Neural cell (in vitro differentiated cells): ENCODE data around the gene HCST. TPM values are rescaled to one million over a fixed set of nuclear protein-coding genes. Genes with fewer than 3 reads are reported as not detected.

Experiments used
- H2AFZ ChIP-seq: fragments of 200-600, 300-800 bp; sonication (generic), shearing (Covaris generic); 2 replicates; pipeline ENCODE4 v1.6.0; 2014; ENCODE audit warnings: low read depth, mild to moderate bottlenecking, antibody characterized with exemption, low read length, moderate library complexity
- H3F3A ChIP-seq: fragments of 200-600 bp; shearing (Covaris generic); 2 replicates; pipeline ENCODE4 v1.6.1; 2016; ENCODE audit warnings: mild to moderate bottlenecking, moderate library complexity, mixed read lengths, antibody characterized with exemption, low read length; ENCODE audit not compliant: insufficient read depth, poor library complexity, severe bottlenecking
- H3K27ac ChIP-seq: fragments of 200-600, 300-800 bp; sonication (generic), shearing (Covaris generic); 2 replicates; pipeline ENCODE4 v1.5.1; 2014; ENCODE audit warnings: mild to moderate bottlenecking, low read length, moderate library complexity
- H3K27me3 ChIP-seq: fragments of 300-800, 200-600 bp; sonication (generic), shearing (Covaris generic); 2 replicates; pipeline ENCODE4 v1.6.0; 2014; ENCODE audit warnings: mild to moderate bottlenecking, low read depth, low read length, moderate library complexity; ENCODE audit not compliant: insufficient read depth
- H3K36me3 ChIP-seq: fragments of 300-800, 200-600 bp; sonication (generic), shearing (Covaris generic); 2 replicates; pipeline ENCODE4 v1.5.1; 2014; ENCODE audit warnings: mild to moderate bottlenecking, antibody characterized with exemption, low read length, moderate library complexity; ENCODE audit not compliant: insufficient read depth
- H3K4me2 ChIP-seq: fragments of 300-800, 200-600 bp; sonication (generic), shearing (Covaris generic); 2 replicates; pipeline ENCODE4 v1.6.0; 2014; ENCODE audit warnings: mild to moderate bottlenecking, low read length
- H3K4me3 ChIP-seq: fragments of 300-800, 200-600 bp; sonication (generic), shearing (Covaris generic); 2 replicates; pipeline ENCODE4 v1.5.1; 2014; ENCODE audit warnings: mild to moderate bottlenecking, low read length, moderate library complexity
- H3K79me2 ChIP-seq: fragments of 200-600 bp; shearing (Covaris generic); replicated peaks from 2 replicates; pipeline ENCODE4 v1.6.0; 2014; ENCODE audit warnings: mild to moderate bottlenecking, low read length, moderate library complexity; ENCODE audit not compliant: insufficient read depth
- H3K9ac ChIP-seq: fragments of 300-800, 200-600 bp; sonication (generic), shearing (Covaris generic); 2 replicates; pipeline ENCODE4 v1.6.1; 2016; ENCODE audit warnings: mild to moderate bottlenecking, low read length, mixed read lengths
- H3K9me2 ChIP-seq: fragments of 200-600 bp; shearing (Covaris generic); 2 replicates; pipeline ENCODE4 v1.6.1; 2016; ENCODE audit warnings: mild to moderate bottlenecking, low read length, mixed read lengths; ENCODE audit not compliant: insufficient read depth
- H3K9me3 ChIP-seq: fragments of 200-600, 300-800 bp; sonication (generic), shearing (Covaris generic); 2 replicates; pipeline ENCODE4 v1.6.1; 2016; ENCODE audit warnings: mild to moderate bottlenecking, mixed run types, low read length, moderate library complexity, mixed read lengths
- H4K20me1 ChIP-seq: fragments of 200-600 bp; shearing (Covaris generic); 2 replicates; pipeline ENCODE4 v1.6.1; 2016; ENCODE audit warnings: mild to moderate bottlenecking, mixed run types; ENCODE audit not compliant: insufficient read depth
- EP300 ChIP-seq: fragments of 450-650 bp; conservative IDR thresholded peaks from 2 replicates; pipeline ENCODE4 v1.6.1; 2014; ENCODE audit warnings: antibody characterized with exemption, mild to moderate bottlenecking, moderate library complexity; ENCODE audit not compliant: poor library complexity, severe bottlenecking
- EZH2 ChIP-seq: fragments of 200-600, 300-800 bp; shearing (Covaris generic), sonication (generic); IDR thresholded peaks from 2 replicates; pipeline ENCODE4 v1.6.1; 2014; ENCODE audit warnings: antibody characterized with exemption, low read length, borderline replicate concordance, mild to moderate bottlenecking; ENCODE audit not compliant: insufficient read depth, poor library complexity, severe bottlenecking
- MXI1 ChIP-seq: fragments of 450-650 bp; conservative IDR thresholded peaks from 2 replicates; pipeline ENCODE4 v1.6.1; 2014; ENCODE audit warnings: antibody characterized with exemption, mild to moderate bottlenecking; ENCODE audit not compliant: poor library complexity, severe bottlenecking
- POLR2AphosphoS5 ChIP-seq: IDR thresholded peaks from 2 replicates; pipeline ENCODE4 v1.6.1; 2012
- RAD21 ChIP-seq: fragments of 450-650 bp; conservative IDR thresholded peaks from 2 replicates; pipeline ENCODE4 v1.6.1; 2014; ENCODE audit warnings: antibody characterized with exemption, mild to moderate bottlenecking, moderate library complexity
- SMC3 ChIP-seq: fragments of 450-650 bp; conservative IDR thresholded peaks from 2 replicates; pipeline ENCODE4 v1.6.1; 2014; ENCODE audit warnings: antibody characterized with exemption, mild to moderate bottlenecking, moderate library complexity; ENCODE audit not compliant: poor library complexity
- TAF1 ChIP-seq: IDR thresholded peaks from 2 replicates; pipeline ENCODE4 v1.6.1; 2012; ENCODE audit warnings: low read depth
- polyA plus RNA-seq: library from polyadenylated mRNA; depleted of rRNA; stranded (reverse); fragments of >200 nt; gene quantifications from 2 replicates; pipeline ENCODE4 v1.2.3, GENCODE V29; 2014
- TF ChIP-seq, protein P1 (sequence below): fragments of 450-650 bp; IDR thresholded peaks from 2 replicates; pipeline ENCODE4 v1.5.1; 2014; ENCODE audit warnings: antibody characterized with exemption, mild to moderate bottlenecking, moderate library complexity; ENCODE audit not compliant: poor library complexity, severe bottlenecking
- TF ChIP-seq, protein P2 (sequence below): IDR thresholded peaks from 2 replicates; pipeline ENCODE4 v1.6.1; 2012; ENCODE audit warnings: borderline replicate concordance

Gene HCST
- polyA plus RNA-seq, 1 donor from 2014 or later, result not detected

DNA sequence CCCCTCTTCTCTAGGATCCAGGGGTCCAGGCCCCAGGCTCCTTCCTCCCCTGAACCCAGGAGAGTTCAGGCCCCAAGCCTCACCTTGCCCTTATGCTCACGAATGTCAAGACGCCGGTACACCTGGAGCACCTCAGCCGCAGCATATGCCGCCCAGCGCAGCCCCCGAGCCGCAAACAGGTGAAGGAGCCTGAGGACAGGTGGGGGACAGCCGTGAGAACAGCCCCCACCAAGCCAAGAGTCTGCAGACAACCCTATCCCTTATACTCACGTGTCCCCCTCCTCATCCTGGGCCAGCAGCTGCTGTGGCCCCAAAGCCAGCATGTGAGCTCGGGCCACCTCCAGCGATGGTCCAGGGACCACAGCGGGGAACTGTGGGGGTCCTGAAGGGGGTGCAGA lies 5.7 kb upstream of the HCST start:
- H3F3A ChIP-seq, result no peaks in the 10 kb centered on the region

DNA sequence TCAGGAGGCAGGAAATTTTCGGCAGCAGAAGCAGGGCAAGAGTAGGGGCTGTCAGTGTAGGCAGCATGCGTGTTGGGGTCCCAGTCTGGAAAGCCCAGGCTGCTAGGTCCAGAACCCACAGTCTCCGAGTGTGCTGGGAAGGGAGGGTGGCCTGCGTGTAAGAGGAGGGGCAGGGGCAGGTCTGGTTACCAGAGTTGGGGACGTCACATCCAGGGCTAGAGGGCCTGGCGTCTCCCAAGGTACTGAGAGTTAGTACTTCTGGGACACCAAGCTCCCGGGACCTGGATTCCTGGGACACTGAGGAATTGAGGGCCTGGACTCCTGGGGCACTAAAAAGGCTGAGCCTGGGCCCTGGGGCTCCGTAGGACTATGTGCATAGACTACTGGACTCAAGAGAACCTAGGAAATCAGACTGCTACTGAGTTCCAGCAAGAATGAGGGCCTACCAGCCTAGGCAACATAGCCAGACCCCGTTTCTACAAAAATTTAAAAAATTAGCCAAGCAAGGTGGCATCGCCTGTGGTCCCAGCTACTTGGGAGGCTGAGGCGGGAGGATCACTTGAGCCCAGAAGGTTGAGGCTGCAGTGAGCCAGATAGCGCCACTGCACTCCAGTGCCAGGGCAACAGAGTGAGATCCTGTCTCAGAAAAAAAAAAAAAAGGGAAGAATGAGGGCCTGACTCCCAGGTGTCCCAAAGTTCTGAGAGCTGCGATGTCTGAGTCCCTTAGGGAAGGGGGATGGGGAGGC lies 4.5 kb upstream of the HCST start:
- H3K9me3 ChIP-seq, result no peaks in the 10 kb centered on the region
- peaks cover 3% of the 10 kb centered on the region for H3K27me3 ChIP-seq
- H3F3A ChIP-seq, result no peaks in the 10 kb centered on the region
- peak overlapping the region; percentile 77 for H3K4me3 ChIP-seq
- peaks cover 3% of the 10 kb centered on the region for H3K79me2 ChIP-seq
- H2AFZ ChIP-seq, result no peak overlapping the region
- no peaks in the 10 kb centered on the region for H3K9me2 ChIP-seq
- H3K27ac ChIP-seq, result no peak overlapping the region
- no peaks in the 10 kb centered on the region for H3K36me3 ChIP-seq
- no peak for TF ChIP-seq RAD21
- H4K20me1 ChIP-seq, result no peaks in the 10 kb centered on the region
- no peak overlapping the region for H3K9ac ChIP-seq
- no peak overlapping the region for H3K4me2 ChIP-seq

More for the DNA sequence above, 5.7 kb upstream of the HCST start:
- Histone ChIP-seq H3K79me2 (peaks cover 3% of the 10 kb centered on the region), H3K4me3 (no peak overlapping the region), H3K9me3 (no peaks in the 10 kb centered on the region), H3K27ac (no peak overlapping the region), H3K9me2 (no peaks in the 10 kb centered on the region), H3K4me2 (no peak overlapping the region), H3K36me3 (no peaks in the 10 kb centered on the region), H4K20me1 (no peaks in the 10 kb centered on the region), H3K27me3 (no peaks in the 10 kb centered on the region), H3K9ac (no peak overlapping the region), H2AFZ (no peak overlapping the region)
- no peak for TF ChIP-seq EP300
- no peak for TF ChIP-seq RAD21
- no peak for TF ChIP-seq SMC3
- no peak for TF ChIP-seq TAF1
- TF ChIP-seq, protein P1, sequence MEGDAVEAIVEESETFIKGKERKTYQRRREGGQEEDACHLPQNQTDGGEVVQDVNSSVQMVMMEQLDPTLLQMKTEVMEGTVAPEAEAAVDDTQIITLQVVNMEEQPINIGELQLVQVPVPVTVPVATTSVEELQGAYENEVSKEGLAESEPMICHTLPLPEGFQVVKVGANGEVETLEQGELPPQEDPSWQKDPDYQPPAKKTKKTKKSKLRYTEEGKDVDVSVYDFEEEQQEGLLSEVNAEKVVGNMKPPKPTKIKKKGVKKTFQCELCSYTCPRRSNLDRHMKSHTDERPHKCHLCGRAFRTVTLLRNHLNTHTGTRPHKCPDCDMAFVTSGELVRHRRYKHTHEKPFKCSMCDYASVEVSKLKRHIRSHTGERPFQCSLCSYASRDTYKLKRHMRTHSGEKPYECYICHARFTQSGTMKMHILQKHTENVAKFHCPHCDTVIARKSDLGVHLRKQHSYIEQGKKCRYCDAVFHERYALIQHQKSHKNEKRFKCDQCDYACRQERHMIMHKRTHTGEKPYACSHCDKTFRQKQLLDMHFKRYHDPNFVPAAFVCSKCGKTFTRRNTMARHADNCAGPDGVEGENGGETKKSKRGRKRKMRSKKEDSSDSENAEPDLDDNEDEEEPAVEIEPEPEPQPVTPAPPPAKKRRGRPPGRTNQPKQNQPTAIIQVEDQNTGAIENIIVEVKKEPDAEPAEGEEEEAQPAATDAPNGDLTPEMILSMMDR, result no peak
- no peak for TF ChIP-seq POLR2AphosphoS5

DNA sequence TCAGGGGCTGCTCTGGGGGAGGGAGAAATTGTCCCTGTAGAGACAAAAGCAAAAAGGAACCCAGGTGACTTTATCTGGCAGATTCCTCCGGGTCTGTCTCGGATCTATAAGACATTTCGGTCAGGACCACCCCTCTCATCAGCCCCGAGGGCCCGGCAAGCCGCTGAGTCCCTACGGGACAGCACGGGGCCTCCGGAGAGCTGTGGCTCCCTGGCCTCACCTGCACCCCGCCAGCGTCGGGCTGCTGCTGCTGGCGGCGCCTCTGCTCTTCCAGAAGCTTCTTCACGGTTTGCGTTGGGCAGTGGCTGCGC lies 3.9 kb upstream of the HCST start:
- H3K79me2 ChIP-seq, result peaks cover 3% of the 10 kb centered on the region
- no peaks in the 10 kb centered on the region for H3F3A ChIP-seq
- H3K4me2 ChIP-seq, result peak overlapping the region; percentile 65
- H4K20me1 ChIP-seq, result no peaks in the 10 kb centered on the region
- TF ChIP-seq POLR2AphosphoS5, result no peak
- TF ChIP-seq RAD21, result no peak
- TF ChIP-seq, protein P2, sequence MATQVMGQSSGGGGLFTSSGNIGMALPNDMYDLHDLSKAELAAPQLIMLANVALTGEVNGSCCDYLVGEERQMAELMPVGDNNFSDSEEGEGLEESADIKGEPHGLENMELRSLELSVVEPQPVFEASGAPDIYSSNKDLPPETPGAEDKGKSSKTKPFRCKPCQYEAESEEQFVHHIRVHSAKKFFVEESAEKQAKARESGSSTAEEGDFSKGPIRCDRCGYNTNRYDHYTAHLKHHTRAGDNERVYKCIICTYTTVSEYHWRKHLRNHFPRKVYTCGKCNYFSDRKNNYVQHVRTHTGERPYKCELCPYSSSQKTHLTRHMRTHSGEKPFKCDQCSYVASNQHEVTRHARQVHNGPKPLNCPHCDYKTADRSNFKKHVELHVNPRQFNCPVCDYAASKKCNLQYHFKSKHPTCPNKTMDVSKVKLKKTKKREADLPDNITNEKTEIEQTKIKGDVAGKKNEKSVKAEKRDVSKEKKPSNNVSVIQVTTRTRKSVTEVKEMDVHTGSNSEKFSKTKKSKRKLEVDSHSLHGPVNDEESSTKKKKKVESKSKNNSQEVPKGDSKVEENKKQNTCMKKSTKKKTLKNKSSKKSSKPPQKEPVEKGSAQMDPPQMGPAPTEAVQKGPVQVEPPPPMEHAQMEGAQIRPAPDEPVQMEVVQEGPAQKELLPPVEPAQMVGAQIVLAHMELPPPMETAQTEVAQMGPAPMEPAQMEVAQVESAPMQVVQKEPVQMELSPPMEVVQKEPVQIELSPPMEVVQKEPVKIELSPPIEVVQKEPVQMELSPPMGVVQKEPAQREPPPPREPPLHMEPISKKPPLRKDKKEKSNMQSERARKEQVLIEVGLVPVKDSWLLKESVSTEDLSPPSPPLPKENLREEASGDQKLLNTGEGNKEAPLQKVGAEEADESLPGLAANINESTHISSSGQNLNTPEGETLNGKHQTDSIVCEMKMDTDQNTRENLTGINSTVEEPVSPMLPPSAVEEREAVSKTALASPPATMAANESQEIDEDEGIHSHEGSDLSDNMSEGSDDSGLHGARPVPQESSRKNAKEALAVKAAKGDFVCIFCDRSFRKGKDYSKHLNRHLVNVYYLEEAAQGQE, result no peak
- TF ChIP-seq EP300, result no peak
- no peak for TF ChIP-seq MXI1
- TF ChIP-seq, protein P1, result no peak
- TF ChIP-seq EZH2, result no peak
- no peak for TF ChIP-seq TAF1
- no peak for TF ChIP-seq SMC3
- H3K9me3 ChIP-seq, result no peaks in the 10 kb centered on the region
- H3K36me3 ChIP-seq, result no peaks in the 10 kb centered on the region
- peak overlapping the region; percentile 77 for H3K9ac ChIP-seq
- no peaks in the 10 kb centered on the region for H3K9me2 ChIP-seq
- peak overlapping the region; percentile 77 for H3K4me3 ChIP-seq
- H3K27me3 ChIP-seq, result peaks cover 9% of the 10 kb centered on the region
- peak overlapping the region; percentile 84 for H2AFZ ChIP-seq
- H3K27ac ChIP-seq, result no peak overlapping the region
